Central memory CD8-positive, alpha-beta T cell (primary cell): Measurements from ENCODE around the gene CUX1.
A peak's percentile ranks its signal among the peaks of the same experiment; 100 is the strongest.

Experiments
- ATAC-seq: fragments of 150-1000 bp; cut with Tn5 transposase; replicated peaks from 2 replicates; pipeline ENCODE4 v1.10.0; 2022; ENCODE audit warnings: mild to moderate bottlenecking, moderate FRiP score, moderate number of reproducible peaks; ENCODE audit not compliant: poor library complexity, severe bottlenecking; ENCODE audit errors: extremely low read depth
- DNase-seq, 2 donors: peaks; one replicate each; pipeline ENCODE4 v3.0.0; 2021; ENCODE audit warnings: low spot score in 2 of 2
- H3K27ac Mint-ChIP-seq: one replicate; pipeline ENCODE4 v1.8.0; 2022; ENCODE audit warnings: low read depth, mild to moderate bottlenecking, moderate library complexity, mixed read lengths
- H3K27me3 Mint-ChIP-seq: one replicate; pipeline ENCODE4 v1.8.0; 2022; ENCODE audit warnings: mixed read lengths
- H3K36me3 Mint-ChIP-seq: one replicate; pipeline ENCODE4 v1.8.0; 2022; ENCODE audit warnings: mild to moderate bottlenecking, moderate library complexity, mixed read lengths; ENCODE audit not compliant: insufficient read depth
- H3K4me1 Mint-ChIP-seq: one replicate; pipeline ENCODE4 v1.8.0; 2022; ENCODE audit warnings: mixed read lengths
- H3K4me3 Mint-ChIP-seq: one replicate; pipeline ENCODE4 v1.8.0; 2022; ENCODE audit warnings: mild to moderate bottlenecking, moderate library complexity, mixed read lengths
- H3K9me3 Mint-ChIP-seq: one replicate; pipeline ENCODE4 v1.8.0; 2022; ENCODE audit warnings: mixed read lengths

The CUX1 gene

DNA sequence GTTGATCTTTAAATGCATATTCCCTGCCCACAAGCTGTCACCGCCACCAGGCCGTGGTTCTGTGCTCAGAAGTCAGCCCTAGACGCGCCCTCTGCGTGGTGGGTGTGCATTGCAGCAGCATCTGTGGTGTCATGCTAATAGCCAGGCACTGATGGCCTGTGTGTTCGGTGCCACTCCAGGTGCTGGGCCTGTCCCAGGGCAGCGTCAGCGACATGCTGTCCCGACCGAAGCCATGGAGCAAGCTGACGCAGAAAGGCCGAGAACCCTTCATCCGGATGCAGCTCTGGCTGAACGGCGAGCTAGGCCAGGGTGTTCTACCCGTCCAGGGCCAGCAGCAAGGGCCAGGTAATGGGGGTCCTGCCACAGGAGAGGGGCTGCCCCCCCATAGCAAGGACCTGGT, 386.8 kb downstream of the CUX1 start:
- Mint-ChIP-seq H3K4me1 (no peaks in the 10 kb centered on the region), H3K27ac (no peak overlapping the region), H3K9me3 (no peaks in the 10 kb centered on the region), H3K4me3 (no peak overlapping the region), H3K36me3 (peaks cover 14% of the 10 kb centered on the region), H3K27me3 (no peaks in the 10 kb centered on the region)
- ATAC-seq = no peak
- DNase-seq = no peak

DNA sequence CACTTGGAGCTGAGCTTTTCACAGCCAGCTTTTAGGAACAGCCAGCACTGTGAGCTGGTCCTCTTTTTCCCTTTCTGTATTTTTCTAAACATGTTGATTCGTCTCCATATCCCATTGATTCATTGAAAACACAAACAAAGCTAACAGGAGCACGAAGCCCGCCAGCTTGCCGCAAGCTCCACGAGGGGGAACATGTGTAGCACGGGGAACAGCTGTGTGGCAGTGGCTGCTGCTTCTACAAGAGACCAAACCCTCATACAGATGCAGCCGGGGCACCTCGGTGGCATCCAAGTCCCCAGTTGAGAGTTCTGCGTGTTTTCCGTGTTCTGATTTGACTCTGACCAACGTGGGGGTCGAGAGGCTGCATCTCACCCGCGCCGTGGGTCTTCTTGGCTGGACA, 388.5 kb downstream of the CUX1 start:
- Mint-ChIP-seq H3K36me3 (peaks cover 12% of the 10 kb centered on the region), H3K9me3 (no peaks in the 10 kb centered on the region), H3K27me3 (no peaks in the 10 kb centered on the region), H3K4me3 (no peak overlapping the region), H3K4me1 (no peaks in the 10 kb centered on the region), H3K27ac (no peak overlapping the region)
- DNase-seq (no peak), ATAC-seq (no peak)

DNA sequence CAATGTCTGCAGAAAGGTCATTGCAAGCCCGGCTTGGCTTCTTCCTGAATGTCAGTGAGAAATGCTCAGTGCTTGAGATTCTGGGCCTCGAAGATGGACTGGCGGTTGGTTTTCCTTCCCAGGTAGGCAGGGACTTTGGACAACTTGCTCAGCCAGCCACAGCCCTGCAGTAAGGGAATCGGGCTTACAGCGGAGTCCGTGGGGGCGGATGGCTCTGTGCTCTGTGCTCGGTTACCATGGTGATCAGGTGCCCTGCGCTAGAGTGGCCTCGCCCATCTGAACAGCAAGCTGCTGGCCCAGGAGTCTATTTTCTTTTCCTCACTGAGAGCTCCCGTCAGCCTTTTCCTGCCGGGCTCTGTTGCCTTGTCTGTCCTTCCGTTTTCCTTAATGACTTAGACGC, 391.4 kb downstream of the CUX1 start:
- Mint-ChIP-seq H3K27ac (no peak overlapping the region), H3K27me3 (no peaks in the 10 kb centered on the region), H3K4me1 (no peaks in the 10 kb centered on the region), H3K4me3 (no peak overlapping the region), H3K36me3 (peaks cover 7% of the 10 kb centered on the region), H3K9me3 (no peaks in the 10 kb centered on the region)
- ATAC-seq (no peak), DNase-seq (no peak)

DNA sequence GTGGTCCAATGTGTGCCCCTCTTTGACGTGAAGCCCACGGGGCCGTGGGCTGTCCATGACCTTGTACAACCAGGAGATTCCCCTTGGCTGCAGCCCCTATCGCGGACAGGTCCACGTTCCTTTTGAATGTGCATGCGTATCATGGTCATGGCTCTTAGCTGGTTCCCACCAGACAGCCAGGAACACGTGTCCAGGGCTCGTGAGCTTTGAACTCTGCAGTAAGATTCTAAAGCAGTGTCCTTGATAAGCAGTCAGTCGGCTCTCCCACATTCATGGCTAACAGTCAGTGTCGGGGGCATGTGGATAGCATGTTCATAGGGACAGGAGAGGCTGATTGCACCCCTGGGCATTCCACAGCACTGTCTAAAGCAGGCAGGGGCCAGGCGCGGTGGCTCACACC, 393.4 kb downstream of the CUX1 start:
- H3K4me3 Mint-ChIP-seq = no peak overlapping the region
- H3K27ac Mint-ChIP-seq = no peak overlapping the region
- peaks cover 7% of the 10 kb centered on the region for H3K36me3 Mint-ChIP-seq
- no peak for DNase-seq
- no peak for ATAC-seq
- no peaks in the 10 kb centered on the region for H3K27me3 Mint-ChIP-seq
- no peaks in the 10 kb centered on the region for H3K9me3 Mint-ChIP-seq
- no peaks in the 10 kb centered on the region for H3K4me1 Mint-ChIP-seq

DNA sequence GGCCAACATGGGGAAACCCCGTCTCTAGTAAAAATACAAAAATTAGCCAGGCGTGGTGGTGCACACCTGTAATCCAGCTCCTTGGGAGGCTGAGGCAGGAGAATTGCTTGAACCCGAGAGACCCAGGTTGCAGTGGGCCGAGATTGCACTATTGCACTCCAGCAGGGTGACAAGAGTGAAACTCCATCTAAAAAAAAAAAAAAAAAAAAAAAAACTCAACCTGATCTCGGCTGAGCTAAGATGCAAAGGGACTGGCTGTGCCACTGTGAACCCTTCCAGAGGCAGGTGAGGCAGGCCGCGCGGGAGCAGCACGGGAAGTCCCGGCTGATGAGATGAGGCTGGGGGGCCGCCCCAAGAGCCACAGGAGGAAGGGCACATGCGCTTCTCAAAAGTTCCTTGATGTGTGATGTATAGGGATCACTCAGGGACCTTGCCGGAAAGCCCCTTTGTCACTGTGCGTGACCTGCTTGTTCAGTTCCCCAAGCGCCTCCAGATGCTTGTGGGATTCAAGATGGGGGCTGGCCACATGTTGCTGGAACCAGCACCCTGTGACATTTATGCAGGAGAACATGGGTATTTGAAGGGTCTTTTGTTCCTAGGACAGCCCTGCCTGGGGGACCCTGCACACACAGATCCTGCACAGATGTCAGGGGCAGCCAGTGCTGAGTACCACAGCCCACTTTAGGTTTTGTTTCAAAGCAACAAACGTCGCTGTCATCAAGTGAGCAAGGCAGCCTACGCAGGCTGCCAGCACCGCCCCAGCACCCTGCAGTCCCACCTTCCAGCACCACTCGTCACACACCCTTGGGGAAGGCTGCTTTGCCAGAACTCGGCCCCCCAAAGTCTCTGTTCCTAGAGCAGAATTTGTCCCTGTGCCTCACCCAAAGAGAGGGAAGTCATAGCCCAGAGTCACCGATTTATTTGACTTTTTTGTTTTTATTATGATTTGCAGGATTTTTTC, 394.4 kb downstream of the CUX1 start:
- H3K27ac Mint-ChIP-seq = no peak overlapping the region
- no peaks in the 10 kb centered on the region for H3K27me3 Mint-ChIP-seq
- no peaks in the 10 kb centered on the region for H3K9me3 Mint-ChIP-seq
- DNase-seq (no peak), ATAC-seq (no peak)
- H3K36me3 Mint-ChIP-seq = peaks cover 12% of the 10 kb centered on the region
- H3K4me1 Mint-ChIP-seq = peaks cover 5% of the 10 kb centered on the region
- H3K4me3 Mint-ChIP-seq = no peak overlapping the region

DNA sequence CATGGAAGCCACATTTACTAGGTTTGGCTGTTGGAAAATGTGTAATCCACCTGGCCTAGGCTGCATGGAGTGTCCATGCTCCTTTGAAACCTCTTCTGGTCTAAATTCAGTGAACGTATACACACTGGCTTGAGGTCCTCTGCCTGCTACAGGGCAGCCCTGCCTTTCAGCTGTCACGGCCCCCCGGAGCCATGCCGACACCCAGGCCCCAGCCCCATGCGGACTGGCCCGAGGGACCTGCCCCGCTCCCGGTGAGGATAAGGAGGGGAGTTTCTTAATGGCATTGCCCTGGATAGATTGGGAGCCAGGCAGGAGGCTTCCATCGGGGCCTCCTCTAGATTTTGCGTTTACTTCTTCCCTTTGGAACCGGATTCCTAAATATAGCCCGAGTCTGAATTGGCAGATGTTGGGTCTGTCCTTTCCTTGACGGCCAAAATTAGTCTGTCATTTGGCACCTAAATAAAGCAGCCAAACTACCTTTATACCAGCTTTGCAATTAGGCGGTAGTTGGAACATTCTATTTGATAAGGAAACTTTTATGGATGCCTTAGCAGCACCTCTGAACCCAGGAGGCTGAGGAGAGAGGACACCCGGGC, 397.1 kb downstream of the CUX1 start:
- peaks cover 14% of the 10 kb centered on the region for H3K36me3 Mint-ChIP-seq
- H3K9me3 Mint-ChIP-seq = no peaks in the 10 kb centered on the region
- no peak overlapping the region for H3K4me3 Mint-ChIP-seq
- DNase-seq (no peak), ATAC-seq (no peak)
- no peaks in the 10 kb centered on the region for H3K27me3 Mint-ChIP-seq
- H3K27ac Mint-ChIP-seq = no peak overlapping the region
- H3K4me1 Mint-ChIP-seq = peaks cover 6% of the 10 kb centered on the region

DNA sequence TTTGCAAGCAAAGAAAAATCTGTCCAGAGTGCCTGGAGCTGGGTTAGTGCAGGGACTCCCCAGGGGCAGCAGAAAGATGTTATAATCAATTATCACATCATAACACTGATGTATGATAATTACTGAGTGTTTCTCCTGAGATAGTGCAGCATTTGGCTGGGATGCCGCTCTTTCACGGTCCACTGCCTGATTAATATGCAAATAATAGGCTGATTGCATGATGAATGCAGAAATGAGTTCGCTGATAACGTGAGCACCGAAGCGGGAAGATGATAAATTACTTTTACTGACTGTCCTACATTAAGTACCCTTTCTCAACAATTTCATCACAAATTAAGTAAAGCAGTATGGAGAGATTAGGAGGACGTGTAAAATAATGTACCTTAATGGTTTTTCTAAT, 397.8 kb downstream of the CUX1 start:
- Mint-ChIP-seq H3K36me3 (peaks cover 18% of the 10 kb centered on the region), H3K9me3 (no peaks in the 10 kb centered on the region), H3K27me3 (no peaks in the 10 kb centered on the region), H3K27ac (no peak overlapping the region), H3K4me3 (no peak overlapping the region), H3K4me1 (peaks cover 6% of the 10 kb centered on the region)
- DNase-seq = no peak
- no peak for ATAC-seq

DNA sequence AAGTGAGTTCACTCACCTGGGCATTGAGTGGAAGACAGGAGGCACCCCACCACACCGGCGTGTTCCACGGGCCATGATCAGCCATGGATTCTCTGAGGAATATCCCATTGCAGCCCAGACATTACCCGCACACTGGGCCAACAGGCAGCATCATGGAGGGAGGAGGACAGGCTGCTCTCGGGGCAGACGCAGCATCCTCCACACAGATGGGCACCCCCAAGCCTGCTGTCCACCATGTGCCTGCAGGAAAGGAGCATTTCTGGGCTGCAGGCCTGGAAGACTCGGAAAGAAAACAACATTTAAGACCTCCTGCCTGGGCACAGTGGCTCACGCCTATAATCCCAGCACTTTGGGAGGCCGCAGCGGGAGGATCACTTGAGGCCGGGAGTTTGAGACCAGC, 398.3 kb downstream of the CUX1 start:
- Mint-ChIP-seq H3K27me3 (no peaks in the 10 kb centered on the region), H3K27ac (no peak overlapping the region)

DNA sequence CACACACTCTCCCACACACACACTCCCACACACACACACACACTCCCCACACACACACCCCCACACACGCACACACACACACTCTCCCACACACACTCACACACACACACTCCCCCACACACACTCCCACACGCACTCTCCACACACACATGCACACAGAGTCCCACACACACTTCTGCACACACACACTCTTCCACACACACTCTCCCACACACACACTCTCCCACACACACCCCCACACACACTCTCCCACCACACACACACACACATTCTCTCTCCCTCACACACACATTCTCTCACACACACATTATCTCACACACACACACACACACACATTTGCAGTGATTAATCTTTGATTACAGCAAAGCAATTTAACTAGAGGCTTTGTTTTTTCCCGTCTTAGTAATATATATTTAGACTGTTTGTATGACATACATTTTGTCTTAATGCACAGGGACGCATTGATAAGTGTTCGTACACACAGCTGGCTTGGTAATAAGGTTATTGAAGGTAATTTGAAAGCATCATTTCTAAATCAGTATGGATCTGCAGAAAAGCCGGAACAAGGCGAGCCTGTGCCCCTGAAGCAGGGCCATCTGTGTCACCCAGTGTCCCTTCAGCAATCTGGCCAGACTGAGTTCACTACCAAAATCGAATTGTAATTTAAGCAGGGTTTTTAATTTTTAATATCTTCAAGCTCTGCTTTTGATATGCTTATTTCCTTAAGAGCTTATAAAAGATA, 399.3 kb downstream of the CUX1 start:
- DNase-seq (no peak), ATAC-seq (no peak)
- Mint-ChIP-seq H3K4me3 (no peak overlapping the region), H3K27me3 (no peaks in the 10 kb centered on the region), H3K27ac (peak overlapping the region; percentile 19), H3K9me3 (no peaks in the 10 kb centered on the region), H3K36me3 (peaks cover 17% of the 10 kb centered on the region), H3K4me1 (peaks cover 6% of the 10 kb centered on the region)

More for the DNA sequence above, 398.3 kb downstream of the CUX1 start:
- DNase-seq (no peak), ATAC-seq (no peak)
- peaks cover 18% of the 10 kb centered on the region for H3K36me3 Mint-ChIP-seq
- peaks cover 6% of the 10 kb centered on the region for H3K4me1 Mint-ChIP-seq
- H3K9me3 Mint-ChIP-seq = no peaks in the 10 kb centered on the region
- no peak overlapping the region for H3K4me3 Mint-ChIP-seq

DNA sequence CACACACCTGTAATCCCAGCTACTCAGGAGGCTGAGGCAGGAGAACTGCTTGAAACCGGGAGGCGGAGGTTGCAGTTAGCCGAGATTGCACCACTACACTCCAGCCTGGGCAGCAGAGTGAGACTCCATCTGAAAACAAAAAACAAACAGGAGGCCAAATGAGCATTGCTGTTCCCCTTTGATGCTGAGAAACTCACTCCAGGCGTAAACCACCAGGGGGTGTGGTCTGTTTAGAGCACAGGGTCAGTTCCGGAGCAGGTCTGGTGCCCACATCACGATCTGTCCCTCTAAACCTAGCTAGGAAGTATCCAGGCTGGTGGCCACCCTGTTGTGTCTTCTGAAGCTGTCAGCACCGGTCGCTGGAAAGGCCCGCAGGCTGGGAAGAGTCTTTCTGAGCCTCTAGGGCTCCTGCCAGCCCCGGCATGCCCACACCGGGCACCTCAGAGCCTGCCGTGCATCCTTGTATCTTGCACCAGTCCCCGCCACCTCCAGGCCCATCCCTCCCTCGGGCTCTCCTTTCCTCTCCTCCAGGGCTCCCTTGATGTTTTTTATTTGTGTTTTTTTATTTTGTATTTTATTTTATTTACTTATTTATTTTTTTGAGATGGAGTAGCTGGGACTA, 402.9 kb downstream of the CUX1 start:
- no peak for DNase-seq
- Mint-ChIP-seq H3K36me3 (peaks cover 17% of the 10 kb centered on the region), H3K9me3 (no peaks in the 10 kb centered on the region), H3K27ac (no peak overlapping the region), H3K4me1 (peaks cover 6% of the 10 kb centered on the region), H3K4me3 (no peak overlapping the region), H3K27me3 (no peaks in the 10 kb centered on the region)
- no peak for ATAC-seq

DNA sequence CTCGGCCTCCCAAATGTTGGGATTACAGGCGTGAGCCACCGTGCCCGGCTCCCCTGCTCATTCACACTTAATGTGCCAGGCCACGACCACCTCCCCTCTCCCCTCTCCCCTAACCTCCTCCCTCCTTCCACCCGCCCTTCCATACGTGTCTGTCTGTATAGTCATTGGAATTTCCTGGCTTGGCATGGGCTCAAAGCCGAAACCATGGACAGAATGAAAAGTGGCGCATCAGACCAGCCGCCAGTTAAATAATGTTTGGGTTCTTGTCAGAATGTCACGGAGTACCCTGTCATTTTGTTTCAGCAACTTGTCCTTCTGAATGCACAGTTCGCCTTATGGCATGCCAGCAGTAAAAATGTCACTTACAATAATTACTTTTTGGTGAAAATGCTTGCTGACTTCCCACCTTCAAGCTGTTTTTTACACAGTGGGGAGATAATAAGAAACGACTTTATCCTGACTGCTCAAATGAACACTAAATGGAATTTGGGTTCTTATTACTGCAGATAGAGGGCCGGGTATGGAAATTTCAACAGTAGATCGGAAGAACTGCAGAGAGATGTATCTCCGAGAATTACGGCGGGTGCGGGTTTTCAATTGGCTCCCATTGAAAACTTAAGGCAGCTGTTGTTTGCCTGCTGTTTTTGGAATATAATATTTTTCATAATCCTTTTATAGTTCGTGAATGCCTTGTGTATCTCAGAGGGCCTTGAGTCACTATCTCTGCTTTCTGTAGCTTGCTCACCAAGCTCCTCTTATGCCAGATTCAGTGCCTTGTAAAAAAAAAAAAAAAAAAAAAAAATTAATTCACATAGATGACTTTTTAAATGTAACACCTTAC, 403.8 kb downstream of the CUX1 start:
- Mint-ChIP-seq H3K36me3 (peaks cover 16% of the 10 kb centered on the region), H3K4me3 (no peak overlapping the region), H3K27me3 (no peaks in the 10 kb centered on the region), H3K9me3 (no peaks in the 10 kb centered on the region), H3K27ac (no peak overlapping the region), H3K4me1 (peaks cover 6% of the 10 kb centered on the region)
- DNase-seq = no peak
- no peak for ATAC-seq

DNA sequence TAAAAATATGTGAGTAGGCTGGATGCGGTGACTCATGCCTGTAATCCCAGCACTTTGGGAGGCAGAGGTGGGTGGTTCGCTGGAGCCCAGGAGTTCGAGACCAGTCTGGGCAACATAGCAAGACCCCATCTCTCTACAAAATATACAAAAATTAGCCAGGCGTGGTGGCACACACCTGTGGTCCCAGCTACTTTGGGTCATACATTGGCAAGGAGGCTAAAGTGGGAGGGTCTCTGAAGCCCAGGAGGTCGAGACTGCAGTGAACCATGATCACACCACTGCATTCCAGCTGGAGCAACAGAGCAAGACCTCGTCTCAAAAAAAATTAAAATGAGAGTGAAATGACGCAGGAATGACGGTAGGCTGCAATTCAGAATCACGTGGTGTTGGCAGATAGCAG, 404.5 kb downstream of the CUX1 start:
- H3K4me3 Mint-ChIP-seq = no peak overlapping the region
- H3K36me3 Mint-ChIP-seq = peaks cover 15% of the 10 kb centered on the region
- no peak for DNase-seq
- H3K9me3 Mint-ChIP-seq = no peaks in the 10 kb centered on the region
- H3K27me3 Mint-ChIP-seq = no peaks in the 10 kb centered on the region
- ATAC-seq = no peak
- peaks cover under 1% of the 10 kb centered on the region for H3K4me1 Mint-ChIP-seq
- no peak overlapping the region for H3K27ac Mint-ChIP-seq
